Measurements from ENCODE around the gene NME7. TPM values are rescaled to one million over a fixed set of nuclear protein-coding genes. Genes with fewer than 3 reads are reported as not detected.

Gene NME7
- total RNA-seq, 1 experiment from 2014 or later: 30.3 TPM

GRCh38 chr1:169295846-169296245, 71.8 kb downstream of the NME7 start:
- no peak overlapping the region for H3K27ac ChIP-seq (ENCODE audit: low read length)
- in situ Hi-C loops (cut with HindIII; ENCODE audit: low pct_unique_long_range_greater_than_20kb, low sequenced_read_pairs) (no loop called here), intact Hi-C loops (cut with micrococcal nuclease; ENCODE audit: unreplicated experiment) (no loop called here)
- H3K4me1 ChIP-seq (ENCODE audit: control insufficient read depth, insufficient read depth, low read length): no peaks in the 10 kb centered on the region
- BruUV-seq (replicated peaks): TSS peak; percentile 41
- CTCF ChIA-PET: no interaction called here
- no peaks in the 10 kb centered on the region for H3K9me3 ChIP-seq (ENCODE audit: control insufficient read depth, insufficient read depth, low read depth, low read length)
- no peaks in the 10 kb centered on the region for H3K27me3 ChIP-seq (ENCODE audit: control insufficient read depth, insufficient read depth, low read length)
- ATAC-seq: no peak
- POLR2A ChIA-PET: no interaction called here
- no peaks in the 10 kb centered on the region for H3K36me3 ChIP-seq (ENCODE audit: control insufficient read depth, insufficient read depth, low read length)
- no peak for DNase-seq (ENCODE audit: low read depth, low spot score)
- no peak overlapping the region for H3K4me3 ChIP-seq (ENCODE audit: low read depth in 2 of 2, low read length in 2 of 2)
- TF ChIP-seq CTCF (IDR thresholded peaks at IDR 0.05) (no peak), POLR2AphosphoS5 (IDR thresholded peaks at IDR 0.05; ENCODE audit: low read depth, low read length) (no peak), REST (IDR thresholded peaks at IDR 0.05; ENCODE audit: insufficient read depth in 1 of 2, low read depth in 2 of 2, low read length in 1 of 2) (no peak), TCF7L2 (IDR thresholded peaks at IDR 0.05; ENCODE audit: low read depth, low read length) (no peak), SIN3A (IDR thresholded peaks at IDR 0.05; ENCODE audit: borderline replicate concordance, insufficient read depth, low read depth, low read length) (no peak)

GRCh38 chr1:169295425-169295824, 72.2 kb downstream of the NME7 start:
- Histone ChIP-seq H3K9me3 (ENCODE audit: control insufficient read depth, insufficient read depth, low read depth, low read length) (no peaks in the 10 kb centered on the region), H3K4me3 (ENCODE audit: low read depth in 2 of 2, low read length in 2 of 2) (no peak overlapping the region), H3K27ac (ENCODE audit: low read length) (no peak overlapping the region), H3K36me3 (ENCODE audit: control insufficient read depth, insufficient read depth, low read length) (no peaks in the 10 kb centered on the region), H3K27me3 (ENCODE audit: control insufficient read depth, insufficient read depth, low read length) (no peaks in the 10 kb centered on the region), H3K4me1 (ENCODE audit: control insufficient read depth, insufficient read depth, low read length) (no peaks in the 10 kb centered on the region)
- intact Hi-C loops (cut with micrococcal nuclease; ENCODE audit: unreplicated experiment) (no loop called here), in situ Hi-C loops (cut with HindIII; ENCODE audit: low pct_unique_long_range_greater_than_20kb, low sequenced_read_pairs) (no loop called here)
- ATAC-seq: no peak
- TF ChIP-seq POLR2AphosphoS5 (IDR thresholded peaks at IDR 0.05; ENCODE audit: low read depth, low read length): no peak
- TF ChIP-seq REST (IDR thresholded peaks at IDR 0.05; ENCODE audit: insufficient read depth in 1 of 2, low read depth in 2 of 2, low read length in 1 of 2): no peak
- TF ChIP-seq CTCF (IDR thresholded peaks at IDR 0.05): no peak
- no peak for TF ChIP-seq TCF7L2 (IDR thresholded peaks at IDR 0.05; ENCODE audit: low read depth, low read length)
- TF ChIP-seq SIN3A (IDR thresholded peaks at IDR 0.05; ENCODE audit: borderline replicate concordance, insufficient read depth, low read depth, low read length): no peak
- BruUV-seq (replicated peaks): no TSS peak
- ChIA-PET CTCF (no interaction called here), POLR2A (no interaction called here)
- DNase-seq (ENCODE audit: low read depth, low spot score): no peak
